GM23338 (cell line): ENCODE data around the gene GSS. TPM values are rescaled to one million over a fixed set of nuclear protein-coding genes. Genes with fewer than 3 reads are reported as not detected.

Source experiments
- ATAC-seq: fragments of 200-7000 bp; cut with Tn5 transposase; 3 replicates; pipeline ENCODE4 v1.9.1; 2020
- DNase-seq: peaks from one replicate; pipeline ENCODE4 v3.0.0-alpha.2; 2015; ENCODE audit warnings: low spot score
- H2AFZ ChIP-seq: fragments of 200-600 bp; sonication (generic); 2 replicates; pipeline ENCODE4 v1.8.0; 2016; ENCODE audit warnings: antibody characterized with exemption, mild to moderate bottlenecking, moderate library complexity
- H3F3A ChIP-seq: fragments of 200-600 bp; sonication (generic); replicated peaks from 2 replicates; pipeline ENCODE4 v1.8.0; 2017; ENCODE audit warnings: antibody characterized with exemption, mixed run types, low read depth
- H3K27ac ChIP-seq: fragments of 200-600 bp; sonication (generic); 2 replicates; pipeline ENCODE4 v1.6.1; 2016; ENCODE audit warnings: low read depth
- H3K27me3 ChIP-seq: fragments of 200-600 bp; sonication (generic); 2 replicates; pipeline ENCODE4 v1.8.0; 2016; ENCODE audit warnings: mild to moderate bottlenecking, mixed run types, moderate library complexity; ENCODE audit not compliant: insufficient read depth
- H3K36me3 ChIP-seq: fragments of 200-600 bp; sonication (generic); 2 replicates; pipeline ENCODE4 v1.8.0; 2016; ENCODE audit warnings: mild to moderate bottlenecking; ENCODE audit not compliant: insufficient read depth
- H3K4me1 ChIP-seq: fragments of 200-600 bp; sonication (generic); 2 replicates; pipeline ENCODE4 v1.8.0; 2016; ENCODE audit warnings: mild to moderate bottlenecking, moderate library complexity; ENCODE audit not compliant: insufficient read depth
- H3K4me2 ChIP-seq: fragments of 200-600 bp; sonication (generic); 2 replicates; pipeline ENCODE4 v1.7.1; 2017; ENCODE audit warnings: mixed run types
- H3K4me3 ChIP-seq: fragments of 200-600 bp; sonication (generic); 2 replicates; pipeline ENCODE4 v1.6.1; 2016; ENCODE audit warnings: mixed run types
- H3K79me2 ChIP-seq: fragments of 200-600 bp; sonication (generic); replicated peaks from 2 replicates; pipeline ENCODE4 v1.8.0; 2017; ENCODE audit warnings: mild to moderate bottlenecking; ENCODE audit not compliant: insufficient read depth
- H3K9me2 ChIP-seq: fragments of 200-600 bp; sonication (generic); 2 replicates; pipeline ENCODE4 v1.8.0; 2017; ENCODE audit not compliant: insufficient read depth
- H4K20me1 ChIP-seq: fragments of 200-600 bp; sonication (generic); replicated peaks from 2 replicates; pipeline ENCODE4 v1.8.0; 2017; ENCODE audit warnings: mild to moderate bottlenecking; ENCODE audit not compliant: insufficient read depth
- H3K27ac Mint-ChIP-seq: 2 replicates; pipeline ENCODE4 v1.8.0; 2020; ENCODE audit warnings: inconsistent platforms, mild to moderate bottlenecking, moderate library complexity, mixed read lengths
- H3K27me3 Mint-ChIP-seq: 3 replicates; pipeline ENCODE4 v1.8.0; 2022; ENCODE audit warnings: low read depth, mild to moderate bottlenecking, moderate library complexity, mixed read lengths, inconsistent platforms; ENCODE audit not compliant: insufficient read depth, poor library complexity
- H3K36me3 Mint-ChIP-seq: 3 replicates; pipeline ENCODE4 v1.8.0; 2021; ENCODE audit warnings: low read depth, mild to moderate bottlenecking, inconsistent platforms, moderate library complexity, mixed read lengths
- H3K4me1 Mint-ChIP-seq: 3 replicates; pipeline ENCODE4 v1.8.0; 2020; ENCODE audit warnings: mild to moderate bottlenecking, inconsistent platforms, mixed read lengths
- H3K4me3 Mint-ChIP-seq: 3 replicates; pipeline ENCODE4 v1.8.0; 2021; ENCODE audit warnings: moderate library complexity, mild to moderate bottlenecking, inconsistent platforms, mixed read lengths
- H3K9me3 Mint-ChIP-seq: 3 replicates; pipeline ENCODE4 v1.8.0; 2020; ENCODE audit warnings: moderate library complexity, mild to moderate bottlenecking, inconsistent platforms, mixed read lengths
- CREB1 ChIP-seq: fragments of 250-450 bp; sonication (Bioruptor Pico); IDR thresholded peaks from 2 replicates; pipeline ENCODE4 v1.5.0; 2020; ENCODE audit warnings: low read depth, mild to moderate bottlenecking, moderate library complexity
- CTCF ChIP-seq, 2 experiments: fragments of 200-600 bp in 1 of 2; sonication (generic) in 1 of 2; conservative IDR thresholded peaks; 2 replicates each; pipeline versions ENCODE4 v1.5.1 to v1.6.1; 2016 to 2017; ENCODE audit warnings: antibody characterized with exemption in 2 of 2, low read depth in 2 of 2, mild to moderate bottlenecking in 2 of 2, moderate library complexity in 1 of 2
- ETS1 ChIP-seq: IDR thresholded peaks from 2 replicates; pipeline ENCODE4 v1.6.1; 2016; ENCODE audit warnings: antibody characterized with exemption
- EZH2 ChIP-seq: fragments of 200-600 bp; sonication (generic); IDR thresholded peaks from one replicate; pipeline ENCODE4 v1.8.0; 2017; ENCODE audit warnings: antibody characterized with exemption, mild to moderate bottlenecking, low read depth; ENCODE audit not compliant: unreplicated experiment
- EZH2phosphoT487 ChIP-seq: fragments of 200-600 bp; sonication (generic); IDR thresholded peaks from one replicate; pipeline ENCODE4 v1.8.1; 2018; ENCODE audit warnings: antibody characterized with exemption; ENCODE audit not compliant: unreplicated experiment
- JUNB ChIP-seq: IDR thresholded peaks from one replicate; pipeline ENCODE4 v1.6.1; 2016; ENCODE audit warnings: antibody characterized with exemption; ENCODE audit not compliant: unreplicated experiment
- NANOG ChIP-seq: IDR thresholded peaks from 2 replicates; pipeline ENCODE4 v1.6.1; 2016; ENCODE audit warnings: antibody characterized with exemption, borderline replicate concordance
- POLR2AphosphoS5 ChIP-seq: IDR thresholded peaks from 2 replicates; pipeline ENCODE4 v1.6.1; 2016; ENCODE audit warnings: antibody characterized with exemption, low read depth
- STAT1 ChIP-seq: IDR thresholded peaks from one replicate; pipeline ENCODE4 v1.6.1; 2016; ENCODE audit warnings: antibody characterized with exemption; ENCODE audit not compliant: unreplicated experiment
- ZNF114 ChIP-seq: fragments of 250-450 bp; sonication (Bioruptor Pico); IDR thresholded peaks from 2 replicates; pipeline ENCODE4 v1.5.0; 2020; ENCODE audit warnings: mild to moderate bottlenecking, moderate library complexity
- ZNF331 ChIP-seq: fragments of 250-450 bp; sonication (Bioruptor Pico); IDR thresholded peaks from 2 replicates; pipeline ENCODE4 v1.5.0; 2020; ENCODE audit warnings: low read depth, mild to moderate bottlenecking, moderate library complexity
- ZNF462 ChIP-seq: fragments of 250-450 bp; sonication (Bioruptor Pico); IDR thresholded peaks from 2 replicates; pipeline ENCODE4 v1.5.0; 2020; ENCODE audit warnings: mild to moderate bottlenecking, moderate library complexity
- polyA plus RNA-seq: library from polyadenylated mRNA; unstranded; fragments of >200 nt; fragmentation: Nextera tagmentation; extraction: Ambion mirVana; gene quantifications from 2 replicates; pipeline ENCODE4 v1.2.1, GENCODE V29; 2016
- total RNA-seq: library from RNA; depleted of rRNA; stranded (reverse); fragments of >200 nt; shearing (Covaris generic); gene quantifications from 2 replicates; pipeline ENCODE4 v1.2.3, GENCODE V29; 2014

GSS gene
- total and polyA plus RNA-seq, 2 experiments from 2014 or later = 34.0 to 63.3 TPM

- TF ChIP-seq CTCF (conservative IDR thresholded peaks at IDR 0.05; ENCODE audit: low read depth in 2 of 2) = no peak
- TF ChIP-seq CREB1 (CRISPR knock-in tag) = no peak
- no peak for TF ChIP-seq POLR2AphosphoS5
- TF ChIP-seq ZNF114 (CRISPR knock-in tag) = no peak
- no peak for TF ChIP-seq EZH2phosphoT487
Measured at GRCh38 chr20:34895465-34895864, 60.1 kb downstream of the GSS start (continued).

GRCh38 chr20:34894723-34895122, 60.9 kb downstream of the GSS start:
- Mint-ChIP-seq H3K9me3 (peaks cover 4% of the 10 kb centered on the region), H3K27ac (no peak overlapping the region)
- no peak overlapping the region for H3K4me3 ChIP-seq
- no peak for TF ChIP-seq EZH2phosphoT487
- no peak for TF ChIP-seq ETS1
- no peak for TF ChIP-seq JUNB
- no peak for TF ChIP-seq ZNF462 (CRISPR knock-in tag)
- TF ChIP-seq CREB1 (CRISPR knock-in tag) = no peak
- no peak for TF ChIP-seq STAT1
- no peak for TF ChIP-seq POLR2AphosphoS5
- no peak for TF ChIP-seq ZNF114 (CRISPR knock-in tag)
- TF ChIP-seq ZNF331 (CRISPR knock-in tag) = no peak
- TF ChIP-seq NANOG = no peak
- no peak for TF ChIP-seq EZH2
- TF ChIP-seq CTCF (conservative IDR thresholded peaks at IDR 0.05; ENCODE audit: low read depth in 2 of 2) = no peak

More at GRCh38 chr20:34894723-34895122, 60.9 kb downstream of the GSS start:
- ATAC-seq (no peak), DNase-seq (no peak)
- Mint-ChIP-seq H3K36me3 (peaks cover 12% of the 10 kb centered on the region), H3K4me3 (no peak overlapping the region), H3K4me1 (no peaks in the 10 kb centered on the region), H3K27me3 (no peaks in the 10 kb centered on the region)
- H3K4me1 ChIP-seq = no peaks in the 10 kb centered on the region
- no peaks in the 10 kb centered on the region for H3K79me2 ChIP-seq
- H3K27ac ChIP-seq = no peak overlapping the region
- no peak overlapping the region for H3K4me2 ChIP-seq
- no peaks in the 10 kb centered on the region for H4K20me1 ChIP-seq
- H2AFZ ChIP-seq = no peak overlapping the region
- H3K9me2 ChIP-seq = no peaks in the 10 kb centered on the region
- H3F3A ChIP-seq = no peaks in the 10 kb centered on the region
- 0 out of 2 replicates have a peak, but pooled peaks cover 3% of the 10 kb centered on the region for H3K36me3 ChIP-seq
- H3K27me3 ChIP-seq = no peaks in the 10 kb centered on the region
